GM12878 (cell line): ENCODE measurements around the gene ITPR2. TPM values are rescaled to one million over a fixed set of nuclear protein-coding genes. Genes with fewer than 3 reads are reported as not detected.

Experiments
- ATAC-seq: fragments of 200-7000 bp; cut with Tn5 transposase; 3 replicates; pipeline ENCODE4 v1.9.1; 2020; ENCODE audit warnings: mild to moderate bottlenecking, moderate library complexity
- BruUV-seq: library from RNA; stranded (reverse); fragments of 400-500 nt; replicated peaks from 2 replicates; lab custom pipeline; 2021; lab: Mats Ljungman, UMichigan
- CTCF ChIA-PET: fragments of 300-600 bp; sonication (Branson Sonifier 250); formaldehyde crosslinking; extraction: SDS; loops from one replicate; lab custom pipeline; 2021; ENCODE audit warnings: inconsistent platforms; lab: Yijun Ruan, JAX
- POLR2A ChIA-PET: fragments of 350-600 bp; formaldehyde crosslinking; extraction: SDS; loops from one replicate; lab custom pipeline; 2021; ENCODE audit warnings: inconsistent platforms; lab: Charles Lee
- RAD21 ChIA-PET: fragments of 300-600 bp; sonication (Branson Sonifier 250); formaldehyde crosslinking; loops from one replicate; lab custom pipeline; 2023; ENCODE audit warnings: antibody characterized with exemption; ENCODE audit not compliant: unreplicated experiment; lab: Charles Lee
- SMC1A ChIA-PET: fragments of 300-600 bp; sonication (Branson Sonifier 250); formaldehyde crosslinking; loops from one replicate; lab custom pipeline; 2023; ENCODE audit not compliant: unreplicated experiment, uncharacterized antibody; lab: Charles Lee
- DNase-seq: peaks from one replicate; pipeline ENCODE4 v3.0.0-alpha.2; 2011; ENCODE audit warnings: low read depth, low spot score
- FAIRE-seq: peaks from 3 replicates; lab custom pipeline; 2011; peaks lifted over from hg19 to GRCh38; lab: Jason Lieb, UNC
- H2AFZ ChIP-seq: 2 replicates; pipeline ENCODE4 v1.6.0; 2011; ENCODE audit warnings: low read depth, low read length, control low read depth; ENCODE audit not compliant: control insufficient read depth
- H3K27ac ChIP-seq: 2 replicates; pipeline ENCODE4 v1.5.1; 2011; ENCODE audit warnings: control low read depth; ENCODE audit not compliant: control insufficient read depth, insufficient read depth
- H3K27me3 ChIP-seq, 2 experiments: replicated peaks in 1 of 2; 2 replicates each; pipeline versions ENCODE4 v1.6.0 to v1.6.1; 2011; ENCODE audit warnings: low read length in 1 of 2; ENCODE audit not compliant: control insufficient read depth in 2 of 2, insufficient read depth in 2 of 2
- H3K36me3 ChIP-seq, 2 experiments: 2 replicates each; pipeline ENCODE4 v1.5.1; 2011; ENCODE audit warnings: low read length in 1 of 2; ENCODE audit not compliant: control insufficient read depth in 2 of 2, insufficient read depth in 2 of 2
- H3K4me1 ChIP-seq: 2 replicates; pipeline ENCODE4 v1.6.1; 2011; ENCODE audit warnings: mild to moderate bottlenecking, low read length, moderate library complexity, mixed read lengths; ENCODE audit not compliant: control insufficient read depth, insufficient read depth
- H3K4me2 ChIP-seq: 2 replicates; pipeline ENCODE4 v1.6.0; 2011; ENCODE audit warnings: control low read depth; ENCODE audit not compliant: control insufficient read depth, insufficient read depth
- H3K4me3 ChIP-seq: fragments of 200-600 bp; sonication (generic); 2 replicates; pipeline ENCODE4 v1.5.1; 2016
- H3K79me2 ChIP-seq: 2 replicates; pipeline ENCODE4 v1.6.0; 2011; ENCODE audit warnings: low read length; ENCODE audit not compliant: control insufficient read depth, insufficient read depth
- H3K9ac ChIP-seq: 2 replicates; pipeline ENCODE4 v1.8.0; 2011; ENCODE audit warnings: low read length, control low read depth, mixed read lengths; ENCODE audit not compliant: control insufficient read depth, insufficient read depth
- H3K9me3 ChIP-seq: replicated peaks from 3 replicates; pipeline ENCODE4 v1.5.1; 2011; ENCODE audit warnings: mild to moderate bottlenecking, low read length; ENCODE audit not compliant: control insufficient read depth, insufficient read depth
- H4K20me1 ChIP-seq: 2 replicates; pipeline ENCODE4 v1.6.0; 2011; ENCODE audit not compliant: control insufficient read depth, insufficient read depth
- EZH2 ChIP-seq: IDR thresholded peaks from 2 replicates; pipeline ENCODE4 v1.6.1; 2012; ENCODE audit warnings: low read depth, mild to moderate bottlenecking, control low read depth, inconsistent platforms, low read length, borderline replicate concordance; ENCODE audit not compliant: control insufficient read depth
- POU2F2 ChIP-seq: IDR thresholded peaks from 3 replicates; pipeline ENCODE4 v1.6.1; 2011; ENCODE audit warnings: low read depth, mild to moderate bottlenecking, low read length, borderline replicate concordance
- SMC3 ChIP-seq: IDR thresholded peaks from 2 replicates; pipeline ENCODE4 v1.6.1; 2011; ENCODE audit warnings: low read length, improper control_type of control experiment, borderline replicate concordance
- STAT1 ChIP-seq: fragments of 450-650 bp; conservative IDR thresholded peaks from 2 replicates; pipeline ENCODE4 v1.6.1; 2014; ENCODE audit warnings: antibody characterized with exemption, mild to moderate bottlenecking
- ZNF687 ChIP-seq: fragments of 450-650 bp; IDR thresholded peaks from 2 replicates; pipeline ENCODE4 v1.6.1; 2017; ENCODE audit warnings: mild to moderate bottlenecking, moderate library complexity
- WGBS: methylation state at CpG from one replicate; pipeline ENCODE4 v1.1.6; 2016; ENCODE audit warnings: low lambda C conversion rate; ENCODE audit not compliant: insufficient replicate concordance, insufficient coverage; ENCODE audit errors: missing lambda C conversion rate; 5-methylcytosine and 5-hydroxymethylcytosine counted together
- in situ Hi-C: fragments of 300-500 bp; cut with MboI; formaldehyde crosslinking; loops from 9 replicates; pipeline ENCODE4 v1.14.3; 2018; ENCODE audit warnings: mixed read lengths
- intact Hi-C: fragments of 100-400 bp; cut with micrococcal nuclease; formaldehyde crosslinking; loops from one replicate; pipeline ENCODE4 v1.14.2; 2022; ENCODE audit not compliant: unreplicated experiment
- polyA plus RNA-seq, 11 experiments: library from polyadenylated mRNA; depleted of rRNA in 4 of 11; unstranded in 6 of 11; stranded (reverse) in 5 of 11; fragments of >200 nt; fragmentation: Nextera tagmentation in 4 of 11; fragmentation: Illumina TruSeq in 1 of 11; extraction: Ambion mirVana in 4 of 11; extraction: Trizol in 1 of 11; gene quantifications; 1 replicate in 1 of 11; 2 replicates in 10 of 11; pipeline versions ENCODE4 v1.2.1 to v1.2.3, GENCODE V29; 2011 to 2016; ENCODE audit warnings: inconsistent platforms in 2 of 11, missing spikeins in 2 of 11, low read depth in 1 of 11
- total RNA-seq, 4 experiments: library from RNA; depleted of rRNA in 3 of 4; stranded (reverse); fragments of >200 nt in 3 of 4; fragmentation: Illumina TruSeq in 1 of 4; extraction: Trizol in 1 of 4; gene quantifications; 2 replicates each; pipeline versions ENCODE4 v1.2.1 to v1.2.3, GENCODE V29; 2013 to 2021
- TF ChIP-seq, protein P1 (sequence below): fragments of 450-650 bp; IDR thresholded peaks from 2 replicates; pipeline ENCODE4 v1.6.1; 2017; ENCODE audit warnings: antibody characterized with exemption, mild to moderate bottlenecking, moderate library complexity

The ITPR2 gene
- total and polyA plus RNA-seq, 10 of the 15 experiments (the other 5 are each of a cell fraction or from before 2014, with no cell fraction given), result 7.5 to 76.2 (median 47.1) TPM

DNA sequence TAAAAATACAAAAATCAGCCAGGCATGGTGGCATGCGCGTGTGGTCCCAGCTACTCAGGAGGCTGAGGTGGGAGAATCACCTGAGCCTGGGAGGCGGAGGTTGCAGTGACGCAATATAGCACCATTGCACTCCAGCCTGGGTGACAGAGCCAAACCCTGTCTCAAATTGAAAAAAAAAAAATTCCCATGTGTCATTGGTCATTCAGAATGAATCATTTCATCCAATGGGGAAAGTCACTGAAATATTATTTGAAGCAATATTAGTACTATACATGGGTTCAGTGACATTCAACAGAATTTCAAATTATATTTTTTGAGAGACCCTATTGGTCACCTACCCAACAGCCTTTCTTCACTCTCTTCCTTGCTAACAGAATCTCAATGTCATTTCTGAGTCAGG lies 276.1 kb downstream of the ITPR2 start (continued):
- TF ChIP-seq SMC3, result no peak

DNA sequence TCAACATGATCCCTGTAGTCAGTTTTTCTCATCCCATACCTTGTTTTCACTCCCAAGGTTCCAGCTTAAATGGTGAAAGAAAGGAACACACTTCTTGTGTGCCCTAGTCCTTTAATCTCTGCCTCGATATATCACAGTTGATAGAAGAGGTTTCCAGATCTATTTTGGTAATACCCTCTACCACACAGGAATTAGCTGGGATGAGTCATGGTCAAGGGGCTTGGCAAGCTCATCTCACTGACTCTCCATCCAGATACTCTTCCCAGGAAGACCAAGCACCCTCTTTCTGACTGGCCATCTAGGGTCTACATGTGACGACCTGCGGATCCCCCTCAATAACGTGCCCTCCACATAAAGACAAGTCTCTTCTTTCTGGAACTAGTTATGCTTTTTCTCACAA lies 277.9 kb downstream of the ITPR2 start:
- Histone ChIP-seq H3K27ac (no peak overlapping the region), H4K20me1 (no peaks in the 10 kb centered on the region), H3K79me2 (no peaks in the 10 kb centered on the region), H3K36me3 (peaks cover 2 to 19% of the 10 kb centered on the region in 2 experiments; a peak in 3 of 4 replicates), H3K9ac (no peak overlapping the region), H3K4me2 (no peak overlapping the region), H3K4me1 (no peaks in the 10 kb centered on the region), H2AFZ (no peak overlapping the region), H3K4me3 (no peak overlapping the region), H3K9me3 (no peaks in the 10 kb centered on the region), H3K27me3 (no peaks in the 10 kb centered on the region)
- BruUV-seq, result no TSS peak
- in situ Hi-C loops (no loop called here), intact Hi-C loops (no loop called here)
- 99% methylated on average over 4 of the region's 4 CpGs for WGBS
- no peak for DNase-seq
- ChIA-PET SMC1A (interaction anchor here (1.1 to 2.2 kb wide), 2 partner anchors 9 to 13 kb away, joined by 4 to 7 read pairs; no protein-coding TSS in a partner anchor), POLR2A (no interaction called here), RAD21 (no interaction called here), CTCF (interaction anchor here (0.7 kb wide), 1 partner anchor 267 kb away, joined by 3 read pairs; no protein-coding TSS in a partner anchor)
- no peak for FAIRE-seq
- TF ChIP-seq ZNF687 (no peak), STAT1 (no peak), EZH2 (no peak), POU2F2 (no peak)
- TF ChIP-seq, protein P1, sequence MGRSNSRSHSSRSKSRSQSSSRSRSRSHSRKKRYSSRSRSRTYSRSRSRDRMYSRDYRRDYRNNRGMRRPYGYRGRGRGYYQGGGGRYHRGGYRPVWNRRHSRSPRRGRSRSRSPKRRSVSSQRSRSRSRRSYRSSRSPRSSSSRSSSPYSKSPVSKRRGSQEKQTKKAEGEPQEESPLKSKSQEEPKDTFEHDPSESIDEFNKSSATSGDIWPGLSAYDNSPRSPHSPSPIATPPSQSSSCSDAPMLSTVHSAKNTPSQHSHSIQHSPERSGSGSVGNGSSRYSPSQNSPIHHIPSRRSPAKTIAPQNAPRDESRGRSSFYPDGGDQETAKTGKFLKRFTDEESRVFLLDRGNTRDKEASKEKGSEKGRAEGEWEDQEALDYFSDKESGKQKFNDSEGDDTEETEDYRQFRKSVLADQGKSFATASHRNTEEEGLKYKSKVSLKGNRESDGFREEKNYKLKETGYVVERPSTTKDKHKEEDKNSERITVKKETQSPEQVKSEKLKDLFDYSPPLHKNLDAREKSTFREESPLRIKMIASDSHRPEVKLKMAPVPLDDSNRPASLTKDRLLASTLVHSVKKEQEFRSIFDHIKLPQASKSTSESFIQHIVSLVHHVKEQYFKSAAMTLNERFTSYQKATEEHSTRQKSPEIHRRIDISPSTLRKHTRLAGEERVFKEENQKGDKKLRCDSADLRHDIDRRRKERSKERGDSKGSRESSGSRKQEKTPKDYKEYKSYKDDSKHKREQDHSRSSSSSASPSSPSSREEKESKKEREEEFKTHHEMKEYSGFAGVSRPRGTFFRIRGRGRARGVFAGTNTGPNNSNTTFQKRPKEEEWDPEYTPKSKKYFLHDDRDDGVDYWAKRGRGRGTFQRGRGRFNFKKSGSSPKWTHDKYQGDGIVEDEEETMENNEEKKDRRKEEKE, result no peak
- ATAC-seq, result no peak
